Eye (tissue), 1 donor: ENCODE data around the gene RNF43.

Source experiments
- DNase-seq: peaks from one replicate; pipeline ENCODE4 v3.0.0-alpha.2; 2015

Gene RNF43

DNA sequence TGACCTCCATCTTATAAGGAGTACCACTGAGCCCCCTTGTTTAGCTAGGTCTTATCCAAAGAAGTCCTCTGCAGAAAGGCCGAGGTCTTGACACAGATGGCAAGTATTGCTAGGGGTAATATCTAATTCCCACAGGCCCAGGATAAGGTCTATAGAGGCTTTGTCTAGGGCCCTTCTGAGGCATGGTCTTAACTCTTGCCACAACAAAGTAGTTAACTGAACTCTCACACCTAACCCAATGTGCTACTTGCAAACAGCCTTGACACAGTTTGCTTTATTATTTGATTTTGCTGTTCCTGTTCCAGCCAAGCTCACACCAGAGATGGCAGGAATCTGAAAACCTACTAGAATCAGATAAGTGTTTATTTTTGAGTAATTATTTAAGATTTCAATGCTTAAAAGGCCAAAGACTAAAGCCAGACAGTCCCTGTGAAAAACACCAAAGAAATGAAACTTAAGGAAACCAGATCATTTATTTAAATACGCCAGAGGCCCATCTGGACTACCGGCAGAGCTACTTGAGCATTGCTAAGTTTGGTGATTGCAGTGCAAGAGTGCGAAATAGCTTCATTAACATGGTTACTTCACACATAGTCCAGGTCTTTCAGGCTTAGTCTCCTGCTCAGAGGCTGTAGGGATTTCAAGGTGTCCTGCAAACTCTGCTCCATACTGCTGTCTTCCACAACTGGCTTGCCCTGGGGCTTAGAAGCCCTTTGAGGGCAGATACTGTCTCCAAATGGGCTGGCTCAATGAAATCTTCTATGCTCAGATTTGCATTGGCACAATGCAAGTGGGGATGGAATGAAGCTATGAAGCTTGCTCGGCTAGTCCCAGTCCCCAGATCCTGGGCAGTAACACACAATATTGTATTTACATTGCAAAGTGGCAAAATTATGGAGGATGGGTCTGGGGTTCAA lies 36.9 kb downstream of the RNF43 start:
- no peak for DNase-seq

DNA sequence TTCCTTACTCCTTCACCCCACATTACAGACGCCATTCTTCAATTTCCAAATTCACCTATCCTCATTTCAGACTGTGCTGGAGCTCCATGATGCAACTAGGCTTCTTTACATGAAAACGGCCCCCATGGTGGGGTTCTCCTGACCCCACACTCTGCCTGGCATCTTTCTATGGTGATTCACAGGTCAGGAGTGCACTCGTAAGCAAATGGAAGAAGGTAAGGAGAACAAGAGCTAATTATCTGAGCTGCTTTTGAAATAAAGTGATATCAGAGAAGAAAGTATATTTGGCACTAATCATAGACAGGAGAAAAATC lies 37.9 kb downstream of the RNF43 start:
- no peak for DNase-seq

DNA sequence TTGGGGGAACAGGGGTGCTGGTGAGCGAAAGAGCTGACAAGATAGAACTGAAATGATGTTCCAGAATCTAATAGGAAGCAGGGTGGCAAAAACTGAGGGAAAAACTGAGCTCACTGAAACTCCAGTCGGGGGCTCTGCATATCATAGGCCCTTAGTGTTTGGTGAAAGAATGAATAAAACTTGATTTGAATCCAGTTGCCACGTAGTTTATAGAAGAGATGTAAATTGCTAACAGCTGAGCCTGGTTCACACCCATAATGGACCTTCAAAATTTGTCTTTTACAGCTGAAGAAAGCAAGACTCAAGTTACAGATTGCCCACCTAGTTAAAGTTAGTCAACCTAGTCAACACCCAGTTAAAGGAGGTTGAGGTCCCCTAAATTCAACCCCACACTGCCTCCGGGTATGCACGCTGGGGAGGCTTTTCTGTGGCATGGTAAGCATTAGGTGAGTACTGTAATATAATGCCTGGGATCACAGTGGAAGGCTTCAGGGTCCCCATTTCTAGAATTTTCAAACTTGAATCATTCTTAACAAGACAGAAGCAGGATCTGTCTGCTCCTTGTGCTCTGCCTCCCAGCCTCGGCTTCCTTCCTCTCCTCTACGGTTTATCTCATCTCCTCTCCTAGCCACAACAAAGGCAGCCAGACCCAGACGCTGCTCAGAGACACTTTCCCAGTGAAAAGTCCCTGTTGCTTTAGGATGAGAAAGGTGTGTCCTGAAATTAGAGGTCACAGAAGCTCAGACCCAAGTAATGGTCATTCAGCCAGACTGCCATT lies 38.4 kb downstream of the RNF43 start:
- DNase-seq = no peak

DNA sequence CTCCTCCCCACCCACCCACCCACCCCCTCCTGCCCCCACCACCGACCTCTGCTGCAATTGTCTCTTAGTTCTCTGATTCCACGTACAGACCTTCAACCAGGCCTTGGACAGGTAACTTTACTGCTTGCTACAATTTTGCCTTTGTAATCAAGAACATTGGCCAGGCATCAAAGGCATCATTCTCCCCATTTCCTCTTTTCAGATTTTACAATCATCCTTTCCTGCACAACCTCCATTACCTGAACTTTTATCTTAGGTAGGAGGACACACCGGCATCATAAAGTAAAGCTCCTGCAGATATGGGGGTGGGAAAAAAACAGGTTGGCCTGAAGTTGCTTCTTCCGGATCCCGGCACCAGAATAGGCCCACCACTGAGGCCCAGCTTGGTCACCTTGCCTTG lies 39.7 kb downstream of the RNF43 start:
- no peak for DNase-seq

DNA sequence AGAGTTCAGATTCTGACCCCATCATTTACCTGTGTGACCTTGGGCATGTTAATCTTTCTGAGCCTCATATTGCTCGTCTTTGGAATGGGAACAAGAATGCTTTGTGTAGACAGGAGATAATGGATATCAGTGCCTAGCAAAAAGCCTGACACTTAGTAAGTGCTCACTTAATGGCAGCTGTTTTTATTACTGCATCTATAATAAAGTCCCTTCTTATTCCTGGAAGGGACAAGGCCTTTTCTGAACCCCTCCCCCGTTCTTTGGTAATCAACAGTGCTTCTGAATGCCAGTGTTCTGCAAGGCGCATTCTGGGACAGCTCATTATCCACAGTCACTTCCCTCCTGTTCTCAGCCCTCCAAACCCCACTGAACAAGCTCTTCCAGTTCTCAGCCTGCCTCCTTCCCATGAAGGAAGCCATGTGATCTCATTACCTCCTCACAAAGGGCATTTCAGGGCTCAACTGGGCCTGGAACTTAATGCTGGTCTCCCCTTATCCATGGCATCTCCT lies 40.2 kb downstream of the RNF43 start:
- DNase-seq = peak; percentile 45

DNA sequence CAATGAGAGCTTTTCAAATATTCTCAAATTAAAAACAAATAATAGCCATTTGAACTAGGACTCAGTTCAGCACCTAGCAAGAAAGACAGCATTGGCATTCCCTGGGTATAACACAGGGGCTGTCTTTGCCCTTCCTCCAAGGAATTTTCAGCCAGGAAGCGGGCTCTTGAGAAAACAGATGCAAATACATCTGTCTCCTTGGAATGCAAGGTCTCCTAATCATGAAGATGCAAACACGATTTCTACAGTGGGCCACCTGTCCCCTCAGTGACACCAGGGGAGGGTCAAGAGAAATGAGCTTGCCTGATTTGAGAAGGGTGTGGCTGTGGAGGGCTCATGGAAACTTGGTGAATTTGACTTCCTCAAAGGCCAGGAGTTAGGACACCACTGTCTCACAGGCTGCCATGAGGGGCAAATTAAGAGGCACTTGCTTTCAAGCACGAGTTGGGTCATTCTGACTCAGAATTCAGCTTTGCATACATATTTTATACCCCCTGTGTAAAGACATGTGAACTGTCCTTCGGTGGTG lies 40.8 kb downstream of the RNF43 start:
- no peak for DNase-seq

DNA sequence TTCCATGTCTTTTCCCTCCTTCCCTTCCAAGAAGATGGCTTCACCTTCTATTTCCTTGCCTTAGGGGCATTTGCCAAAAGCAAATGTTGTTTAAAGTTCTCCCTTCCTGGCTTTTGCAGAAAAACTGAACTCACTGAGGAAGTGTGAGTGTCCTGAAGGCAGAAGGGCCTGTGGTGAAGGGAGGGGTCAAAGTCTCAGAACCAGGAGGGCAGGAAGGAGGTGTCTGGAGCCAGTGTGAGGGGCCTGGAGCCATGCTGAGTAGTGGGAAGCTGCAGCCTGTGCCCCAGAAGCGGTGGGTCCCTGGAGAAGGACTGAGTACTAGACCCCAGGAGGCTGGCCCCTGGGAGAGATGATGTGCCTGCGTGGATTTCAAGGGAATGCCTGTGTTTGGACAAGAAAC lies 41.5 kb downstream of the RNF43 start:
- no peak for DNase-seq

DNA sequence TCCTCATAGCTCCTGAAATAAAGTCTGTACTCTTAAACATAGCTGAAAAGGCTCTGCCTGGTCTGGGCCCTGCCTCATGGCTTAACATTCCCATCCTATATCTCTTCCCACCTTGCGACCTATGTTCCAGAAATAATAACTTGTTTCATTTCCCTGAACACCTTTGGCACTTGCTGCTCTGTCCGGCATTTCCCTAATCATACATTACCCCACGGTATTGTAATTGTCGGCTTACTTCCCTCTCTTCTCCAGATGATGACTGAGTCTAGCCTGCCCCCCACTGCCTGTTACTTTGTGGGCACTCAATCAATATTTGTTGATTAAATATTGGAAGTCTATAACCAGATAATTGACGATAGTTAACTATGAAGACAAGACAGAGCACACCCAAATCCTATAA lies 42.1 kb downstream of the RNF43 start:
- no peak for DNase-seq

DNA sequence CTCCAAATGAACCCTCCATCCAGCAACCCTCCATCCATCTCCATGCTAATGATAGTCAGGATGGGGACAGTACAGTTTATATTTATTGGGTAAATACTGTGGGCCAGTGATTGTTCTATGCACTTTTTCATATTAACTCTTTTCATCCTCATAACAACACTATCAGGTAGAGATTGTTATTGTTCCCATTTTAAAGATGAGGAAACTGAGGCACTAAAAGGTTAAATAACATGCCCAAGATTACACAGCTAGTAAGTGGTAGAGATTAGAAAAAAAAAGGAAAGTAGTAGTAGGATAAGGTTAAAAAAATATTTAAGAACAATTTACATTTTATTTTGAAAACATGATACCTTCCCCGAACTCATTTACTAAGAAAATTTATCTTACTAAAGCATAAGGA lies 43.4 kb downstream of the RNF43 start:
- no peak for DNase-seq

DNA sequence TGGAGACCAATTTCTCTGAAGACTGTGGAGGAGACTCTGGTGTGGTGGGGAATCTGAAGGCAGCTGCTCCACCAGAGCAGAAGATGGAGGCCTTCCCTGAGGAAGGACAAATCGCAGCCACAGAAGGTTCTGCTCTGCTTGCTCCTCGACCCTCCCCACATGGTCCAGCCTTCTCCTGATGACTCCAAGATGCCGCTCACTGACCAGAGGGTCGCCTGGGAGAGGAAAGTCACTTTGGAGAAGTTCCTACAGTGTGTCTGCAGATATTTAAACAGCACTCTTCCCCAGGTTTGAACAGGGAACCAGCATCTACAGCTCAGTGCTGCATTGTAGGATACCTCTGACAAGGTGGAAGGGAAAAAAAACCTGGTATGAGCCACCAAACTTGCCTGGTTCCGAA lies 44.3 kb downstream of the RNF43 start:
- no peak for DNase-seq

DNA sequence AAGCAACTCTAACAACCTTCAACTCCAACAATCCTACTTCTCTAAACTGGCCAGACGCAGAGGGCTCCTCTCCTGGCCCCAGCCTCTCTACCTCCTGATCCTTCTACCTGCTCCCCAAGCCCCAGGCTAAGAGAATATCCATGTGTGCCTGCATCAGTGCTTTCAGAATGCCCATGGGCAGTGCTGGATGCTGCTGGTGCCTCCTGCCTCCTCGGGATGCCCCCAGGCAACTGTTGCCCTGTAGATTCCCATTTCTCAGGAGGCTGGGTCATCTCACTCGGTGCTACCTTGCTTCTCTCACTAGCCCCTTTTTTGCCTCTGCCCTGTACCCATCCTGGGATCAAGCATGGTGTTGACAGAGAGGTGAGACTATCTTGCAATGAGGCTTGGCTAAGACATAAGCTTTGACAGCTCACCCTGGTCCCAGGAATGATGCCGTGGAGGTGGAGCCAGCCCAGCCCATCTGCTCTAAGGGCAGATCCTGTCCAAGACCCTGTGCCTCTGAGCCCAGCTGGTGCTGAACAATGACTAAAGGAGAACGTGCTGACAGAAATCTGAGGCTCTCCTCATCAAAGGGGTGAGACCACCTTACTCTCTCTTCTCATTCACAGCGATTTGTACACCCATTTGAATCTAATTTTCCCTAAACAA lies 45.9 kb downstream of the RNF43 start:
- no peak for DNase-seq

DNA sequence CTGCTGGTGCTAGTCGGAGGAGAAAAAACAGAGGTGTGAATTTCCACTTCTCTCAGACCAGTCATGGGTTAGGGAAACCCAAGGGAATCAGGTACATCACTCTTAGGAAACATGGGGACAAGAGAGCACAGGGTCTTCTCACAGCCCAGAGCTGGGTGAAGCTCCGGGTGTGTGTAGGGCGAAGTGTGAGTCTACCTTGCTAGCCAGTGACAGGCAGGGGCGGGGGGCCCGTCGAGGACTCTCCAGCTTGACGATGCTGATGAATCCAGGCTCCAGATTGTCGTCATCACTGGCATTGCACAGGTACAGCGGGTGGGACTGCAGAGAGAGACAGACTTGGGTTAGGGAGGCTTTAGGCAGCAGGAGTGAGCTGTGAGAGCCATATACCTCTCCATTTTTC lies 46.6 kb downstream of the RNF43 start:
- DNase-seq = no peak

DNA sequence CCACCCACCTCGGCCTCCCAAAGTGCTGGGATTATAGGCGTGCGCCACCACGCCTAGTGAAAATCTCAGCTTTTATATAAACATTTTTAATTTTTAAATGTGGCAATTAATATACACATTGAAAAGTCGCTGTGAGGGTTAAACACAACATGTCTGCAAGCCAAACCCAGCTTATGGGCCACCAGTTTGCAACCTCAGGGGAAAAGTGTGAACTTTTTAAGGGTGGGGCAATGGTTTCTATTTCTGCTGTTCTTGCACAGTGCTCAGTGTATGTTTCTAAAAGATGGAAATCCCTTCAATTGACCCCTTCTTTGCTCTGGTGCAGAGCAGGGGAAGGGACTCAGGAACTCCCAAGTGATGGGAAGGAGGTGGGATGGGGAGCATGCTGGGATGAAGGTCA lies 47.0 kb downstream of the RNF43 start:
- DNase-seq = no peak

DNA sequence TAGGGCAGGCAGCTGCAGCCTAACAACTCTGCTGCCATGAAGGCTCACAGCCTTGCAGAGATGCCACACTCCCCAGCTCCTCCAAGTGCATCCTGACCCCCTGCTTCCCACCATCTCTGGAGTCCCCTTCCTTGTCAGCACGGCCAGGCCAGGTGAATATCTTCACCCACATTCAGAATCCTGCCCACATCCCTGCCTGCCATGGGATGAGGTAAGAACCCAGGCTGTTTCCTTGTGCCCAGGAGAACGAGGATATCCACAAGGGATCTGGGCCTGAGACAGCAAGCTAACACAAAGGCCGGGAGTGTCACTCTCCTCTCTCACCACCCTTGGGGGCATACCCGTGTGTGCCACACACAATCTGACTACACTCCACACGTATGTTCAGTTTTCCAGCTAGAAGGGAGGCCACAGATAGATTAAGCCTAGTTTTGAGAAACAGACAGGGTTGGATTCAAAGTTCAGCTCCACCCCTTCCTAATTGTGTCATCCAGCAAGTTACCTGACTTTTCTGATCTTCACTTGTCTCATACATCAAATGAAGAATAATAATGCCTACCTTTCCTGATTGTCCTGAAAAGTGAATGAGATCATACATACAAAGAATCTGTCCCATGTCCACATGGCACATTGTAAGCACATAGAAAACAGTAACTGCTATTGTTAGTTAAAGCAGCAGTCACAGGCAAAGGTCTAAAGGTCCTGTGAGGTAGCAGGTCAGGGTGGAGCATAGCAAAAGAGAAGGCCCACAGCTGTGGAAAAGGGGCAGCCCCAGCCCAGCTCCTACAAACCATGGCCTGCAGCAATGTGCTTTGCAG lies 47.9 kb downstream of the RNF43 start:
- DNase-seq = no peak

DNA sequence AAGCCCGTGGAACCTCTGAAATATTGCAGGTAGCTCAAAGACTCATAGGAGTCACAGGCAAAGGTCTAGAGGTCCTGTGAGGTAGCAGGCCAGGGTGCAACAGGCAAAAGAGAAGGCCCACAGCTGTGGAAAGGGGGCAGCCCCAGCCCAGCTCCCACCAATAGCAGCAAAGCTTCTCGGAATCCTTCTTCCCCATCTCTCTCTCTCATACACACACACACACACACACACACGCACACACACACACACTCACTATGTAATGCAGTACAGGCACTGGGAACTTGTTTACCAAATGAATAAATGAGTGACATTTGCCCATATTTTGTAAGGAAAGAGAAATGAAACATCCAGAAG lies 48.5 kb downstream of the RNF43 start:
- no peak for DNase-seq
